HL-60/S4 treated with phorbol 12-myristate 13-acetate at 8.2 ng/mL for 4 days and 3 days (cell line): ENCODE measurements around the gene ULK2.

ENCODE experiments used
- in situ Hi-C: fragments of 300-500 bp; cut with MboI; formaldehyde crosslinking; loops from 2 replicates; pipeline ENCODE4 v1.15.0; 2022; ENCODE audit warnings: low sequenced_read_pairs

ULK2 gene

GRCh38 chr17:19733953-19734526 lies 133.7 kb downstream of the ULK2 start:
- in situ Hi-C loops, result no loop called here

- in situ Hi-C loops, result no loop called here
Observed at GRCh38 chr17:19731626-19732025, 136.1 kb downstream of the ULK2 start.

GRCh38 chr17:19730843-19731242 lies 136.9 kb downstream of the ULK2 start:
- in situ Hi-C loops, result no loop called here

GRCh38 chr17:19729900-19730299 lies 137.8 kb downstream of the ULK2 start:
- in situ Hi-C loops, result no loop called here

GRCh38 chr17:19728084-19728495 lies 139.6 kb downstream of the ULK2 start:
- in situ Hi-C loops, result no loop called here

- in situ Hi-C loops, result no loop called here
Observed at GRCh38 chr17:19727501-19728078, 140.1 kb downstream of the ULK2 start.

- in situ Hi-C loops, result no loop called here
Observed at GRCh38 chr17:19726631-19727376, 140.9 kb downstream of the ULK2 start.

GRCh38 chr17:19725486-19725885 lies 142.2 kb downstream of the ULK2 start:
- in situ Hi-C loops, result no loop called here

- in situ Hi-C loops, result no loop called here
Observed at GRCh38 chr17:19724501-19725420, 143.0 kb downstream of the ULK2 start.

GRCh38 chr17:19723964-19724363 lies 143.8 kb downstream of the ULK2 start:
- in situ Hi-C loops, result no loop called here
